Putamen (tissue), 1 donor: Measurements from ENCODE around the gene MROH9.
A peak's percentile ranks its signal among the peaks of the same experiment; 100 is the strongest.

Source experiments
- DNase-seq: peaks from one replicate; pipeline ENCODE4 v3.0.0-alpha.2; 2016; ENCODE audit warnings: low spot score

The MROH9 gene

GRCh38 chr1:170967042-170967910 lies 31.9 kb downstream of the MROH9 start:
- peak; percentile 21 for DNase-seq

- no peak for DNase-seq
These were observed 34.9 kb downstream of the MROH9 start for GRCh38 chr1:170970256-170970655.

- no peak for DNase-seq
These were observed 43.1 kb downstream of the MROH9 start for GRCh38 chr1:170978371-170978910.

GRCh38 chr1:170985406-170985805 lies 50.1 kb downstream of the MROH9 start:
- DNase-seq, result no peak

- DNase-seq, result no peak
These were observed 51.6 kb downstream of the MROH9 start for GRCh38 chr1:170986901-170987300.

- DNase-seq, result no peak
These were observed 52.1 kb downstream of the MROH9 start for GRCh38 chr1:170987424-170987823.

GRCh38 chr1:170993151-170993550 lies 57.8 kb downstream of the MROH9 start:
- DNase-seq, result no peak

GRCh38 chr1:170993717-170994116 lies 58.4 kb downstream of the MROH9 start:
- no peak for DNase-seq

GRCh38 chr1:171014880-171015279 lies 79.5 kb downstream of the MROH9 start:
- DNase-seq, result no peak

- no peak for DNase-seq
These were observed 82.1 kb downstream of the MROH9 start for GRCh38 chr1:171017426-171017825.

GRCh38 chr1:171019971-171020370 lies 84.6 kb downstream of the MROH9 start:
- DNase-seq, result peak; percentile 8

- DNase-seq, result no peak
These were observed 97.7 kb downstream of the MROH9 start for GRCh38 chr1:171032822-171033702.

- no peak for DNase-seq
These were observed 102.3 kb downstream of the MROH9 start for GRCh38 chr1:171037626-171038025.

- no peak for DNase-seq
These were observed 103.0 kb downstream of the MROH9 start for GRCh38 chr1:171038284-171038683.

GRCh38 chr1:171048014-171048413 lies 112.7 kb downstream of the MROH9 start:
- DNase-seq, result no peak

- no peak for DNase-seq
These were observed 117.6 kb downstream of the MROH9 start for GRCh38 chr1:171052977-171053376.

GRCh38 chr1:171055966-171056643 lies 120.8 kb downstream of the MROH9 start:
- DNase-seq, result no peak

GRCh38 chr1:171061425-171062143 lies 126.2 kb downstream of the MROH9 start:
- DNase-seq, result no peak

GRCh38 chr1:171062902-171063301 lies 127.6 kb downstream of the MROH9 start:
- no peak for DNase-seq

- no peak for DNase-seq
These were observed 139.7 kb downstream of the MROH9 start for GRCh38 chr1:171075041-171075440.

GRCh38 chr1:171081314-171081753 lies 146.0 kb downstream of the MROH9 start:
- DNase-seq, result peak; percentile 24
